ENCODE measurements around the gene PPP1R9B.

PPP1R9B gene

GRCh38 chr17:50173335-50173941 is 23.0 kb upstream of the PPP1R9B start:
- DNase-seq: no peak

- DNase-seq: no peak
Measured at GRCh38 chr17:50172936-50173334, 22.5 kb upstream of the PPP1R9B start.

- DNase-seq: no peak
Measured at GRCh38 chr17:50172130-50172529, 21.7 kb upstream of the PPP1R9B start.

GRCh38 chr17:50171371-50172071 is 21.0 kb upstream of the PPP1R9B start:
- DNase-seq: no peak

GRCh38 chr17:50170662-50171370 is 20.3 kb upstream of the PPP1R9B start:
- no peak for DNase-seq

GRCh38 chr17:50169881-50170459 is 19.5 kb upstream of the PPP1R9B start:
- no peak for DNase-seq

- peak; percentile 67 for DNase-seq
Measured at GRCh38 chr17:50169121-50169764, 18.8 kb upstream of the PPP1R9B start.

- DNase-seq: no peak
Measured at GRCh38 chr17:50168319-50168718, 17.8 kb upstream of the PPP1R9B start.

- no peak for DNase-seq
Measured at GRCh38 chr17:50167371-50167770, 16.9 kb upstream of the PPP1R9B start.

- DNase-seq: no peak
Measured at GRCh38 chr17:50166518-50167181, 16.2 kb upstream of the PPP1R9B start.

- DNase-seq: no peak
Measured at GRCh38 chr17:50165867-50166517, 15.5 kb upstream of the PPP1R9B start, which contains the start of gene SGCA. Gene SGCA, plus strand, starts transcription at chr17:50166005. Its CDS starts 36 bp downstream, at chr17:50166041.

- DNase-seq: no peak
Measured at GRCh38 chr17:50165466-50165865, 15.0 kb upstream of the PPP1R9B start.

- no peak for DNase-seq
Measured at GRCh38 chr17:50165066-50165465, 14.6 kb upstream of the PPP1R9B start.

- DNase-seq: no peak
Measured at GRCh38 chr17:50164697-50164988, 14.2 kb upstream of the PPP1R9B start.

GRCh38 chr17:50163843-50164696 is 13.6 kb upstream of the PPP1R9B start:
- no peak for DNase-seq

GRCh38 chr17:50162466-50163254 is 12.2 kb upstream of the PPP1R9B start:
- DNase-seq: no peak

GRCh38 chr17:50161911-50162288 is 11.4 kb upstream of the PPP1R9B start:
- no peak for DNase-seq

GRCh38 chr17:50161023-50161910 is 10.8 kb upstream of the PPP1R9B start:
- DNase-seq: peak; percentile 90

GRCh38 chr17:50157891-50158290 is 7.4 kb upstream of the PPP1R9B start:
- no peak for DNase-seq
